BLaER1 (cell line): ENCODE data around the gene SCUBE2.

ENCODE experiments used
- H3K27ac ChIP-seq: shearing (Covaris generic); formaldehyde crosslinking; 2 replicates; pipeline ENCODE4 v1.8.1; 2022
- H3K27me3 ChIP-seq: shearing (Covaris generic); formaldehyde crosslinking; 2 replicates; pipeline ENCODE4 v1.8.1; 2022
- H3K36me3 ChIP-seq: shearing (Covaris generic); formaldehyde crosslinking; 2 replicates; pipeline ENCODE4 v1.8.1; 2022
- H3K4me1 ChIP-seq: shearing (Covaris generic); formaldehyde crosslinking; 2 replicates; pipeline ENCODE4 v1.8.1; 2022
- H3K4me2 ChIP-seq: shearing (Covaris generic); formaldehyde crosslinking; 2 replicates; pipeline ENCODE4 v1.8.1; 2022
- H3K4me3 ChIP-seq: shearing (Covaris generic); formaldehyde crosslinking; 2 replicates; pipeline ENCODE4 v1.8.1; 2022
- H3K9ac ChIP-seq: shearing (Covaris generic); formaldehyde crosslinking; 2 replicates; pipeline ENCODE4 v1.8.1; 2022
- H3K9me3 ChIP-seq: shearing (Covaris generic); formaldehyde crosslinking; 2 replicates; pipeline ENCODE4 v1.8.1; 2022
- H4K20me1 ChIP-seq: shearing (Covaris generic); formaldehyde crosslinking; 2 replicates; pipeline ENCODE4 v1.8.1; 2022
- Cebpa-rat ChIP-seq: shearing (Covaris generic); IDR thresholded peaks from 2 replicates; pipeline ENCODE4 v1.8.1; 2022

SCUBE2 gene

DNA sequence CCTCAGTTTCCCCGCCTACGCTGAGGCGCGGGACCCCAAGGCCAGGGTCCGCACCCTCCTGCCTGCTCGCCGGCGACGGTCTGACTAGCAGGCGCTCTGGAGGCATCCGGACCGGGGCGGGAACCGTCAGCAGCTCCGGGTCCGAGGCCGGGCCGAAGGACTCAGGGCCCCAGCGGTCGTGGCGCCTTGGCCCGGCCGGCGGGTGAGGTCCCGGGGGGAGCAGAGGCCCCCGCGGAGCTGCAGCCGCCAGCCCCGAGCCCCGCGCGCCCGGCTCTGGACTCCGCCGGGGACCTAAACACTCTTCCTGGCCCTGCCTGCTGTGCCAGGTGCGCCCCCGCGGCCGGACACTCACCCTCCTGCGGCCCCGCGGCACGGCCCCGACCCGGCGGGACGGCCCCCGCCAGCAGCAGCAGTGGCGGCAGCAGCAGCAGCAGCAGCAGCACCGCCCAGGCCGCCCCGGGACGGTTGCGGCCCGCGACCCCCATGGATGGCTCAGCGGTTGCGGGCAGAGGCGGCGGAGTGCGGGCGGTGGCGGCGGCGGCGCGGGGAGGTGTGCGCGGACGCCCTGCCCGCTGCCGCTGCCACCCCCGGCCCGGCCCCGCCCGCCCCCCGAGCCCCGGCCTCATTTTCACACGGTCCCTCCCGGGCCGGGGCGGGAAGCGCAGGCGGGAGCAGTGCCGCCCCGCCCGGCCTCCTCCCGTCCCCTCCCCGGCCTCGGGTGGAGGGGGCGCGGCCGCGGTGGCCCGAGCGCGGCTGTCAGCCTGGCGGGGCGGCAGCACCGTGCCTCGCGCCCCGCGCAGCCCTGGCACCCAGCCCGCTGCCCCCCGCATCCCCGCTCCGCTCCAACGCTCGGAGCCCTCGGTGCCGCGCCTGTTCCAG lies at the start of gene SCUBE2:
Gene SCUBE2, minus strand, starts transcription at position 556 of the 879 bp plus-strand sequence. Its CDS starts 71 bp downstream, at position 485.
- peaks cover 65% of the 10 kb centered on the region for H3K27me3 ChIP-seq
- peaks cover 5% of the 10 kb centered on the region; the same call in 1 of the 2 replicates for H3K4me1 ChIP-seq
- no peak for TF ChIP-seq Cebpa-rat
- H3K4me3 ChIP-seq, result peak within 1 kb of the TSS; percentile 63
- H3K36me3 ChIP-seq, result no peaks in the 10 kb centered on the region
- H3K9ac ChIP-seq, result no peak within 1 kb of the TSS
- H4K20me1 ChIP-seq, result peaks cover 21% of the 10 kb centered on the region; the same call in 1 of the 2 replicates
- H3K27ac ChIP-seq, result no peak within 1 kb of the TSS
- no peaks in the 10 kb centered on the region for H3K9me3 ChIP-seq
- H3K4me2 ChIP-seq, result peak within 1 kb of the TSS; percentile 78

GRCh38 chr11:9141186-9141585 lies 49.8 kb upstream of the SCUBE2 start:
- H3K36me3 ChIP-seq, result peaks cover 91% of the 10 kb centered on the region
- no peak overlapping the region for H3K4me2 ChIP-seq
- no peak overlapping the region for H3K9ac ChIP-seq
- H3K27me3 ChIP-seq, result no peaks in the 10 kb centered on the region
- no peak overlapping the region for H3K27ac ChIP-seq
- no peak for TF ChIP-seq Cebpa-rat
- H3K4me1 ChIP-seq, result peaks cover 14% of the 10 kb centered on the region
- H3K4me3 ChIP-seq, result no peak overlapping the region
- peaks cover 9% of the 10 kb centered on the region; the same call in 1 of the 2 replicates for H4K20me1 ChIP-seq
- H3K9me3 ChIP-seq, result no peaks in the 10 kb centered on the region

DNA sequence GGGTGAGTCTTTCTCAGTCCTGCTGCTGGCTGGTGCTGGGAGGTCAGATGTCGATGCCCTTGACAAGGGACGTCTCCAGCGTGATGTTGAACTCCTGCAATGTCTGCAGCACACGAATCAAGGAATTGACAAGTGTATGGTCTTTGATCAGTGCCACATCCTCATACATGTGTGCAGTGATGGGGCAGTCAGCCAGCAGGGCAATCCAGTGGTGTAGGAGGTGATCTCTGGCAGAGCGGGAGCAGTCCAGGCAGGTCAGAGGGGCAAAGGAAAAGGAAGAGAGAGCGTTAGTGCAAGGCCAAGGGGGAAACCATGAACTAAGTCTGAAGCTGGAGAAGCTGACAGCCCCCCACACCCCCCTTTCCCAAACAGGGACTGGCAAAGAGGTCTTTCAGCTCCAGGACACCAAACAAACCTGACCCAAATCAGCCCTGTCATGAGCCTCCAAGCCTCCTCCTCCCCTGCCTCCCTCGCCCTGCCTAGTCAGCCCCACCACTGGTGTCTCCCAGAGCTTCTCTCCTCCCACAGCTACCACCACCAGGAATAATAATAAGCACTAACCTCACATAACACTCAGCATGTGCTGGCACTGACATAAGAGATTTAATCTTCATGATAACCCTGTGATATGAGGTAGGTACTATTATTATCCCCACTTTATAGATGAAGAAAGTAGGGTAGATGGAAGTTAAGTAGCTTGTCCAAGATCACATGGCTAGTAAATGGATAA lies 48.4 kb upstream of the SCUBE2 start:
- Histone ChIP-seq H3K4me3 (no peak overlapping the region), H4K20me1 (peaks cover 9% of the 10 kb centered on the region; the same call in 1 of the 2 replicates), H3K4me2 (no peak overlapping the region), H3K9me3 (no peaks in the 10 kb centered on the region), H3K9ac (peak overlapping the region; percentile 29; the same call in 1 of the 2 replicates), H3K27ac (no peak overlapping the region), H3K36me3 (peaks cover 84% of the 10 kb centered on the region), H3K27me3 (no peaks in the 10 kb centered on the region), H3K4me1 (peaks cover 14% of the 10 kb centered on the region)
- TF ChIP-seq Cebpa-rat, result no peak

GRCh38 chr11:9138612-9139579 lies 47.5 kb upstream of the SCUBE2 start:
- H4K20me1 ChIP-seq, result peaks cover 9% of the 10 kb centered on the region; the same call in 1 of the 2 replicates
- H3K9me3 ChIP-seq, result no peaks in the 10 kb centered on the region
- H3K36me3 ChIP-seq, result peaks cover 75% of the 10 kb centered on the region
- no peak for TF ChIP-seq Cebpa-rat
- no peak overlapping the region for H3K4me3 ChIP-seq
- peak overlapping the region; percentile 29; the same call in 1 of the 2 replicates for H3K9ac ChIP-seq
- peak overlapping the region; percentile 30 for H3K4me2 ChIP-seq
- no peaks in the 10 kb centered on the region for H3K27me3 ChIP-seq
- H3K27ac ChIP-seq, result no peak overlapping the region
- H3K4me1 ChIP-seq, result peaks cover 23% of the 10 kb centered on the region

- H3K4me3 ChIP-seq, result no peak overlapping the region
- H3K27ac ChIP-seq, result no peak overlapping the region
- no peak for TF ChIP-seq Cebpa-rat
- H3K4me2 ChIP-seq, result peak overlapping the region; percentile 30; the same call in 1 of the 2 replicates
- peaks cover 24% of the 10 kb centered on the region for H3K4me1 ChIP-seq
- peaks cover 75% of the 10 kb centered on the region for H3K36me3 ChIP-seq
- H4K20me1 ChIP-seq, result peaks cover 9% of the 10 kb centered on the region; the same call in 1 of the 2 replicates
- no peaks in the 10 kb centered on the region for H3K9me3 ChIP-seq
- no peaks in the 10 kb centered on the region for H3K27me3 ChIP-seq
- H3K9ac ChIP-seq, result no peak overlapping the region
These were observed 46.7 kb upstream of the SCUBE2 start for GRCh38 chr11:9138133-9138453.

GRCh38 chr11:9137293-9138132 lies 46.1 kb upstream of the SCUBE2 start:
- Histone ChIP-seq H3K27ac (no peak overlapping the region), H3K4me1 (peaks cover 24% of the 10 kb centered on the region), H4K20me1 (peaks cover 9% of the 10 kb centered on the region; the same call in 1 of the 2 replicates), H3K4me3 (no peak overlapping the region), H3K9ac (no peak overlapping the region), H3K4me2 (no peak overlapping the region), H3K9me3 (no peaks in the 10 kb centered on the region), H3K27me3 (no peaks in the 10 kb centered on the region), H3K36me3 (peaks cover 72% of the 10 kb centered on the region)
- TF ChIP-seq Cebpa-rat, result no peak

GRCh38 chr11:9136741-9137140 lies 45.3 kb upstream of the SCUBE2 start:
- Histone ChIP-seq H3K4me2 (no peak overlapping the region), H3K4me1 (peaks cover 24% of the 10 kb centered on the region), H3K27me3 (no peaks in the 10 kb centered on the region), H3K9me3 (no peaks in the 10 kb centered on the region), H3K27ac (no peak overlapping the region), H3K36me3 (peaks cover 64% of the 10 kb centered on the region), H3K9ac (no peak overlapping the region), H3K4me3 (no peak overlapping the region), H4K20me1 (peaks cover 9% of the 10 kb centered on the region; the same call in 1 of the 2 replicates)
- TF ChIP-seq Cebpa-rat, result no peak

DNA sequence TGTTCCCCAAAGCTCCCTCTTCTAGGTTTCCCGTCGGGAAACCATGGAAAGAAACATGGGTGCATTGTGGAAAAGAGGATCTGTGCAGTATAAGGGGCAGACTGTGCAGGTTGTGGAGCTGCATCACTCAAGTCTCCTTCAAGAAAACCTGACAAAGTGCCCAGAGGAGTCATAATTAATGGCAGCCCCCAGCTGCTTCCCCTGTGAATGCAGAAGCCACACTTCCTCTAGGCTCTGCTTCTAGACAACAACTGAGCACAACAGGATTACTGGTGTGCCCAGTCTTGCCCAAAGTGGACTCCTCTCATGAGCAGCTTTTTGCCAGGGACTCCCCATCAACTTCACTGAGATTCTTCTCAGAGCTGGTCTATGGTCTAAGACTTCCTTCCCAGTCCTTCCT lies 42.6 kb upstream of the SCUBE2 start:
- H4K20me1 ChIP-seq, result peaks cover 9% of the 10 kb centered on the region; the same call in 1 of the 2 replicates
- no peak overlapping the region for H3K4me3 ChIP-seq
- H3K27ac ChIP-seq, result no peak overlapping the region
- peak overlapping the region; percentile 36 for H3K4me2 ChIP-seq
- H3K36me3 ChIP-seq, result peaks cover 41% of the 10 kb centered on the region
- H3K9ac ChIP-seq, result no peak overlapping the region
- no peaks in the 10 kb centered on the region for H3K9me3 ChIP-seq
- H3K27me3 ChIP-seq, result no peaks in the 10 kb centered on the region
- peaks cover 21% of the 10 kb centered on the region for H3K4me1 ChIP-seq
- TF ChIP-seq Cebpa-rat, result no peak
